G401.6 (cell line): ENCODE measurements around the gene ANK3.

ENCODE experiments used
- FAIRE-seq: peaks from 2 replicates; lab custom pipeline; 2012; peaks lifted over from hg19 to GRCh38; lab: Jason Lieb, UNC

ANK3 gene

GRCh38 chr10:60376221-60377041 lies 13.2 kb downstream of the ANK3 start:
- FAIRE-seq, result no peak

- no peak for FAIRE-seq
Measured at GRCh38 chr10:60375293-60376004, 14.2 kb downstream of the ANK3 start.

GRCh38 chr10:60374836-60375235 lies 14.8 kb downstream of the ANK3 start:
- FAIRE-seq, result no peak

- no peak for FAIRE-seq
Measured at GRCh38 chr10:60372436-60372835, 17.2 kb downstream of the ANK3 start.

- FAIRE-seq, result no peak
Measured at GRCh38 chr10:60369547-60369930, 20.1 kb downstream of the ANK3 start.

GRCh38 chr10:60368875-60369546 lies 20.7 kb downstream of the ANK3 start:
- FAIRE-seq, result no peak

GRCh38 chr10:60367901-60368300 lies 21.8 kb downstream of the ANK3 start:
- FAIRE-seq, result no peak

GRCh38 chr10:60367431-60367830 lies 22.2 kb downstream of the ANK3 start:
- FAIRE-seq, result no peak

- FAIRE-seq, result no peak
Measured at GRCh38 chr10:60367024-60367423, 22.7 kb downstream of the ANK3 start.

- no peak for FAIRE-seq
Measured at GRCh38 chr10:60363187-60363586, 26.5 kb downstream of the ANK3 start.

GRCh38 chr10:60362461-60362860 lies 27.2 kb downstream of the ANK3 start:
- no peak for FAIRE-seq

GRCh38 chr10:60359066-60359465 lies 30.6 kb downstream of the ANK3 start:
- FAIRE-seq, result no peak

- FAIRE-seq, result no peak
Measured at GRCh38 chr10:60358282-60358681, 31.4 kb downstream of the ANK3 start.

- no peak for FAIRE-seq
Measured at GRCh38 chr10:60353519-60354258, 36.0 kb downstream of the ANK3 start.

GRCh38 chr10:60352105-60352504 lies 37.6 kb downstream of the ANK3 start:
- no peak for FAIRE-seq

GRCh38 chr10:60351191-60351853 lies 38.4 kb downstream of the ANK3 start:
- FAIRE-seq, result no peak

GRCh38 chr10:60350400-60350799 lies 39.3 kb downstream of the ANK3 start:
- no peak for FAIRE-seq

- FAIRE-seq, result no peak
Measured at GRCh38 chr10:60349426-60349825, 40.2 kb downstream of the ANK3 start.

GRCh38 chr10:60348982-60349381 lies 40.7 kb downstream of the ANK3 start:
- FAIRE-seq, result no peak

GRCh38 chr10:60347270-60347669 lies 42.4 kb downstream of the ANK3 start:
- no peak for FAIRE-seq

- FAIRE-seq, result no peak
Measured at GRCh38 chr10:60346661-60347060, 43.0 kb downstream of the ANK3 start.

GRCh38 chr10:60343254-60343653 lies 46.4 kb downstream of the ANK3 start:
- no peak for FAIRE-seq
